Glomerular endothelial cell (primary cell): ENCODE measurements around the gene VCY. TPM values are rescaled to one million over a fixed set of nuclear protein-coding genes. Genes with fewer than 3 reads are reported as not detected.
"Not testable (repeated sequence)": the region's sequence is repeated elsewhere in the genome, so short reads cannot be mapped to it uniquely, and the experiment has no call there.

ENCODE experiments used
- DNase-seq: peaks from one replicate; pipeline ENCODE4 v3.0.0-alpha.2; 2011; ENCODE audit warnings: low read depth, low spot score; ENCODE audit errors: extremely low read depth
- total RNA-seq: library from RNA; depleted of rRNA; stranded (reverse); fragments of >200 nt; gene quantifications from 2 replicates; pipeline ENCODE4 v1.2.3, GENCODE V29; 2015

VCY gene
- not detected in 2 replicates for total RNA-seq

GRCh38 chrY:13986373-13986772 is at the start of gene VCY:
Gene VCY (minus strand): TSS chrY:13986473. CDS start chrY:13986440, 33 bp downstream.
- not testable (repeated sequence) for DNase-seq

- not testable (repeated sequence) for DNase-seq
Measured at GRCh38 chrY:14030395-14030794, 44.1 kb upstream of the VCY start.

- not testable (repeated sequence) for DNase-seq
Measured at GRCh38 chrY:14011916-14012315, 25.6 kb upstream of the VCY start.

GRCh38 chrY:13942406-13942805 is 43.9 kb downstream of the VCY start:
- DNase-seq = not testable (repeated sequence)

Other genes with a start within 250 kb of the VCY start
- not detected in 2 replicates for gene VCY1B, start 69.8 kb upstream of the VCY start, total RNA-seq